ENCODE data around the gene RAMP3. TPM values are rescaled to one million over a fixed set of nuclear protein-coding genes. Genes with fewer than 3 reads are reported as not detected.

RAMP3 gene
- total and polyA plus RNA-seq, 9 of the 15 experiments (the other 6 are each of a cell fraction or from before 2014, with no cell fraction given), result not detected

DNA sequence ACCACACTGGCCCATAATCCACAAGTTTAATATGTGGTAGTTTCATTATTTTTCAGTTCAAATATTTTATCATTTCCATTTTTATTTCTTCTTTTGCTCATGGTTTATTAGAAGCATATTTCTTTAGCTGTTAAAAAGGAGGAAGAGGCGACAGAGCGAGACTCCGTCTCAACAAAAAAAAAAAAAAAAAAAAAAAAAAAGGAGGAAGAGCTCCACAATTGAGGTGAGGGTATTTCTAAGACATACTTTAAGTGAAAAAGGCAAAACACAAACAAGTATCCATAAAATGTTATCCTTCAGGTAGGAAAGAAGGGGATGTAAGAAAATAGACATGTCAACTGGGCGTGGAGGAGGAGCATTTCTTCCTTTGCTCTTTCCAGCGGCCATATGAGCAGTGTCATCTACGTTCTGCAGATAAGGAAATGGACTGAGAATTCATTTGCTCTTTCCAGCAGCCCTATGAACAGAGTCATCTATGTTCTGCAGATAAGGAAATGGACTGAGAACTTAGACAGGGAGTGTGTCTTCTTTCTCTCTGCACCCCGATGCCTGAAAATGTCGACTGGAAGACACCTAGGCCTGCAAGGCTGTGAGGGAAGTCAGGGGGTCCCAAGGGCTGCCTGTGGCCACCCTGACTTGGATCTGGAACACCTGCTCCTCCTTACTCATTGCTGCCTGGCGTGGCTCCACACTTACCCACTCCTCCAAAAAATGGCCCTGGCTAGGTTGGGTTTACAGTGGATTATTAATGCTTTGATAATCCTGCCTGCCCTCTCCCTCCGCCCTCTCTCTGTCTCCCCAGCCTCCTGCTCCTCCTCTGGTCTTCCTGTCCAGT is 18.9 kb upstream of the RAMP3 start (continued):
- TF ChIP-seq, protein P1, sequence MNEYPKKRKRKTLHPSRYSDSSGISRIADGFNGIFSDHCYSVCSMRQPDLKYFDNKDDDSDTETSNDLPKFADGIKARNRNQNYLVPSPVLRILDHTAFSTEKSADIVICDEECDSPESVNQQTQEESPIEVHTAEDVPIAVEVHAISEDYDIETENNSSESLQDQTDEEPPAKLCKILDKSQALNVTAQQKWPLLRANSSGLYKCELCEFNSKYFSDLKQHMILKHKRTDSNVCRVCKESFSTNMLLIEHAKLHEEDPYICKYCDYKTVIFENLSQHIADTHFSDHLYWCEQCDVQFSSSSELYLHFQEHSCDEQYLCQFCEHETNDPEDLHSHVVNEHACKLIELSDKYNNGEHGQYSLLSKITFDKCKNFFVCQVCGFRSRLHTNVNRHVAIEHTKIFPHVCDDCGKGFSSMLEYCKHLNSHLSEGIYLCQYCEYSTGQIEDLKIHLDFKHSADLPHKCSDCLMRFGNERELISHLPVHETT (CRISPR knock-in tag; conservative IDR thresholded peaks at IDR 0.05 in 1 of 2, IDR thresholded peaks at IDR 0.05 in 1 of 2), result 0 out of 4 replicates have a peak, but pooled peaks of 1 of the 2 experiments have one; percentile 47
- no peak for TF ChIP-seq HOXB6 (CRISPR knock-in tag; IDR thresholded peaks at IDR 0.05; ENCODE audit: borderline replicate concordance)
- no peak for TF ChIP-seq CBFB (CRISPR knock-in tag; IDR thresholded peaks at IDR 0.05)
- no peak for TF ChIP-seq MEF2A (IDR thresholded peaks at IDR 0.05; ENCODE audit: control insufficient read depth, low read depth, low read length)
- TF ChIP-seq, protein P2, sequence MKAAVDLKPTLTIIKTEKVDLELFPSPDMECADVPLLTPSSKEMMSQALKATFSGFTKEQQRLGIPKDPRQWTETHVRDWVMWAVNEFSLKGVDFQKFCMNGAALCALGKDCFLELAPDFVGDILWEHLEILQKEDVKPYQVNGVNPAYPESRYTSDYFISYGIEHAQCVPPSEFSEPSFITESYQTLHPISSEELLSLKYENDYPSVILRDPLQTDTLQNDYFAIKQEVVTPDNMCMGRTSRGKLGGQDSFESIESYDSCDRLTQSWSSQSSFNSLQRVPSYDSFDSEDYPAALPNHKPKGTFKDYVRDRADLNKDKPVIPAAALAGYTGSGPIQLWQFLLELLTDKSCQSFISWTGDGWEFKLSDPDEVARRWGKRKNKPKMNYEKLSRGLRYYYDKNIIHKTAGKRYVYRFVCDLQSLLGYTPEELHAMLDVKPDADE (conservative IDR thresholded peaks at IDR 0.05; ENCODE audit: control insufficient read depth, low read depth, low read length), result no peak
- 0 out of 2 replicates have a peak, but pooled peaks have one; percentile 19 for TF ChIP-seq EP400 (IDR thresholded peaks at IDR 0.05)
- no peak for TF ChIP-seq SP1 (CRISPR knock-in tag; IDR thresholded peaks at IDR 0.05)
- no peak for TF ChIP-seq HNRNPL (IDR thresholded peaks at IDR 0.05; ENCODE audit: low read depth, low read length)
- no peak for TF ChIP-seq ZNF324 (CRISPR knock-in tag; IDR thresholded peaks at IDR 0.05)
- no peak for TF ChIP-seq GATAD2B (IDR thresholded peaks at IDR 0.05; ENCODE audit: borderline replicate concordance)
- TF ChIP-seq TEAD1 (CRISPR knock-in tag; IDR thresholded peaks at IDR 0.05), result peak in 1 of 2 experiments; percentile 38; a peak in 1 of 4 replicates
- no peak for TF ChIP-seq NRF1 (conservative IDR thresholded peaks at IDR 0.05 in 1 of 2, IDR thresholded peaks at IDR 0.05 in 1 of 2)
- no peak for TF ChIP-seq ZNF77 (CRISPR knock-in tag; IDR thresholded peaks at IDR 0.05)
- TF ChIP-seq ZFX (CRISPR knock-in tag; IDR thresholded peaks at IDR 0.05), result no peak
- TF ChIP-seq KDM5B (IDR thresholded peaks at IDR 0.05; ENCODE audit: insufficient replicate concordance, low read depth, low read length), result peak; percentile 25
- TF ChIP-seq TCFL5 (CRISPR knock-in tag; conservative IDR thresholded peaks at IDR 0.05), result no peak
- TF ChIP-seq, protein P3, sequence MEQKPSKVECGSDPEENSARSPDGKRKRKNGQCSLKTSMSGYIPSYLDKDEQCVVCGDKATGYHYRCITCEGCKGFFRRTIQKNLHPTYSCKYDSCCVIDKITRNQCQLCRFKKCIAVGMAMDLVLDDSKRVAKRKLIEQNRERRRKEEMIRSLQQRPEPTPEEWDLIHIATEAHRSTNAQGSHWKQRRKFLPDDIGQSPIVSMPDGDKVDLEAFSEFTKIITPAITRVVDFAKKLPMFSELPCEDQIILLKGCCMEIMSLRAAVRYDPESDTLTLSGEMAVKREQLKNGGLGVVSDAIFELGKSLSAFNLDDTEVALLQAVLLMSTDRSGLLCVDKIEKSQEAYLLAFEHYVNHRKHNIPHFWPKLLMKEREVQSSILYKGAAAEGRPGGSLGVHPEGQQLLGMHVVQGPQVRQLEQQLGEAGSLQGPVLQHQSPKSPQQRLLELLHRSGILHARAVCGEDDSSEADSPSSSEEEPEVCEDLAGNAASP (IDR thresholded peaks at IDR 0.05), result no peak
- TF ChIP-seq, protein P4, sequence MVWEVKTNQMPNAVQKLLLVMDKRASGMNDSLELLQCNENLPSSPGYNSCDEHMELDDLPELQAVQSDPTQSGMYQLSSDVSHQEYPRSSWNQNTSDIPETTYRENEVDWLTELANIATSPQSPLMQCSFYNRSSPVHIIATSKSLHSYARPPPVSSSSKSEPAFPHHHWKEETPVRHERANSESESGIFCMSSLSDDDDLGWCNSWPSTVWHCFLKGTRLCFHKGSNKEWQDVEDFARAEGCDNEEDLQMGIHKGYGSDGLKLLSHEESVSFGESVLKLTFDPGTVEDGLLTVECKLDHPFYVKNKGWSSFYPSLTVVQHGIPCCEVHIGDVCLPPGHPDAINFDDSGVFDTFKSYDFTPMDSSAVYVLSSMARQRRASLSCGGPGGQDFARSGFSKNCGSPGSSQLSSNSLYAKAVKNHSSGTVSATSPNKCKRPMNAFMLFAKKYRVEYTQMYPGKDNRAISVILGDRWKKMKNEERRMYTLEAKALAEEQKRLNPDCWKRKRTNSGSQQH (CRISPR knock-in tag; IDR thresholded peaks at IDR 0.05), result no peak
- no peak for TF ChIP-seq POLR3G (IDR thresholded peaks at IDR 0.05; ENCODE audit: extremely low read depth, insufficient read length, insufficient replicate concordance)
- no peak for TF ChIP-seq YBX1 (IDR thresholded peaks at IDR 0.05)
- TF ChIP-seq, protein P5, sequence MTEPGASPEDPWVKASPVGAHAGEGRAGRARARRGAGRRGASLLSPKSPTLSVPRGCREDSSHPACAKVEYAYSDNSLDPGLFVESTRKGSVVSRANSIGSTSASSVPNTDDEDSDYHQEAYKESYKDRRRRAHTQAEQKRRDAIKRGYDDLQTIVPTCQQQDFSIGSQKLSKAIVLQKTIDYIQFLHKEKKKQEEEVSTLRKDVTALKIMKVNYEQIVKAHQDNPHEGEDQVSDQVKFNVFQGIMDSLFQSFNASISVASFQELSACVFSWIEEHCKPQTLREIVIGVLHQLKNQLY (CRISPR knock-in tag; conservative IDR thresholded peaks at IDR 0.05), result no peak
